IMR-90 (cell line): ENCODE measurements around the gene GRIK1. TPM values are rescaled to one million over a fixed set of nuclear protein-coding genes. Genes with fewer than 3 reads are reported as not detected.

Experiments
- ATAC-seq: fragments of 200-7000 bp; cut with Tn5 transposase; 2 replicates; pipeline ENCODE4 v1.9.1; 2020; ENCODE audit warnings: low read depth, mild to moderate bottlenecking, moderate library complexity
- BruUV-seq: library from RNA; stranded (reverse); fragments of 400-500 nt; replicated peaks from 2 replicates; lab custom pipeline; 2021; lab: Mats Ljungman, UMichigan
- CTCF ChIA-PET: fragments of 300-600 bp; formaldehyde crosslinking; extraction: SDS; loops from one replicate; lab custom pipeline; 2021; ENCODE audit warnings: antibody characterized with exemption; lab: Yijun Ruan, JAX
- POLR2A ChIA-PET: fragments of 300-600 bp; sonication (Branson Sonifier 250); formaldehyde crosslinking; loops from one replicate; lab custom pipeline; 2022; ENCODE audit warnings: antibody characterized with exemption; ENCODE audit not compliant: unreplicated experiment; lab: Charles Lee
- DNase-seq: peaks from one replicate; pipeline ENCODE4 v3.0.0; 2013
- H2AFZ ChIP-seq: replicated peaks from 2 replicates; pipeline ENCODE3; 2013; ENCODE audit warnings: low read length, mild to moderate bottlenecking; ENCODE audit not compliant: poor library complexity
- H2AK5ac ChIP-seq: 2 replicates; pipeline ENCODE4 v1.6.1; 2013; ENCODE audit warnings: low read depth, low read length, inconsistent platforms
- H2AK9ac ChIP-seq: replicated peaks from 2 replicates; pipeline ENCODE3; 2013; ENCODE audit warnings: mild to moderate bottlenecking, low read depth, low read length, moderate library complexity; ENCODE audit not compliant: poor library complexity
- H2BK120ac ChIP-seq: 2 replicates; pipeline ENCODE4 v1.6.1; 2013; ENCODE audit warnings: low read depth, low read length, inconsistent platforms
- H2BK15ac ChIP-seq: 3 replicates; pipeline ENCODE4 v1.6.1; 2013; ENCODE audit warnings: low read depth, low read length, inconsistent platforms
- H2BK20ac ChIP-seq: 2 replicates; pipeline ENCODE4 v1.6.1; 2013; ENCODE audit warnings: low read depth, mild to moderate bottlenecking, inconsistent platforms, low read length, moderate library complexity
- H2BK5ac ChIP-seq: 2 replicates; pipeline ENCODE4 v1.6.1; 2013; ENCODE audit warnings: mild to moderate bottlenecking, low read depth, low read length, inconsistent platforms; ENCODE audit not compliant: poor library complexity, severe bottlenecking
- H3K14ac ChIP-seq: replicated peaks from 2 replicates; pipeline ENCODE4 v1.6.1; 2013; ENCODE audit warnings: low read depth, low read length, inconsistent platforms
- H3K18ac ChIP-seq: 2 replicates; pipeline ENCODE4 v1.6.1; 2013; ENCODE audit warnings: low read depth, low read length, control low read depth
- H3K23ac ChIP-seq: 2 replicates; pipeline ENCODE4 v1.6.1; 2013; ENCODE audit warnings: low read depth, low read length, inconsistent platforms
- H3K27ac ChIP-seq: 2 replicates; pipeline ENCODE4 v1.5.1; 2013; ENCODE audit warnings: mild to moderate bottlenecking, control low read depth, low read length; ENCODE audit not compliant: insufficient read depth
- H3K27me3 ChIP-seq: 2 replicates; pipeline ENCODE4 v1.6.1; 2013; ENCODE audit warnings: low read length; ENCODE audit not compliant: control insufficient read depth, insufficient read depth
- H3K36me3 ChIP-seq: 2 replicates; pipeline ENCODE4 v1.6.1; 2013; ENCODE audit warnings: low read length, mixed read lengths; ENCODE audit not compliant: control insufficient read depth, insufficient read depth
- H3K4ac ChIP-seq: 2 replicates; pipeline ENCODE4 v1.6.1; 2013; ENCODE audit warnings: low read depth, low read length, inconsistent platforms
- H3K4me1 ChIP-seq: 2 replicates; pipeline ENCODE4 v1.6.1; 2013; ENCODE audit warnings: low read length, mixed read lengths; ENCODE audit not compliant: control insufficient read depth, insufficient read depth
- H3K4me2 ChIP-seq: 2 replicates; pipeline ENCODE4 v1.6.1; 2013; ENCODE audit warnings: low read depth, mild to moderate bottlenecking, control low read depth, low read length, moderate library complexity
- H3K4me3 ChIP-seq: 2 replicates; pipeline ENCODE4 v1.5.1; 2013; ENCODE audit warnings: low read depth, mild to moderate bottlenecking, control low read depth, low read length, moderate library complexity; ENCODE audit not compliant: insufficient read depth
- H3K56ac ChIP-seq: 2 replicates; pipeline ENCODE4 v1.6.1; 2013; ENCODE audit warnings: low read length, inconsistent platforms; ENCODE audit not compliant: insufficient read depth; ENCODE audit errors: extremely low read depth
- H3K79me1 ChIP-seq, 2 experiments: 2 replicates each; pipeline ENCODE4 v1.6.1; 2013; ENCODE audit warnings: low read length in 2 of 2, inconsistent platforms in 1 of 2, low read depth in 1 of 2
- H3K9ac ChIP-seq: 2 replicates; pipeline ENCODE4 v1.6.1; 2013; ENCODE audit warnings: low read depth, low read length, control low read depth
- H3K9me1 ChIP-seq: 2 replicates; pipeline ENCODE4 v1.6.1; 2013; ENCODE audit warnings: low read length, inconsistent platforms; ENCODE audit not compliant: insufficient read depth
- H3K9me3 ChIP-seq: 2 replicates; pipeline ENCODE4 v1.6.1; 2013; ENCODE audit warnings: low read length; ENCODE audit not compliant: control insufficient read depth, insufficient read depth
- H4K20me1 ChIP-seq: 2 replicates; pipeline ENCODE4 v1.6.1; 2013; ENCODE audit warnings: low read length, inconsistent platforms; ENCODE audit not compliant: insufficient read depth
- H4K5ac ChIP-seq: 2 replicates; pipeline ENCODE4 v1.6.1; 2013; ENCODE audit warnings: mild to moderate bottlenecking, low read depth, low read length, control low read depth
- H4K8ac ChIP-seq, 2 experiments: 2 replicates each; pipeline ENCODE4 v1.6.1; 2013; ENCODE audit warnings: low read depth in 2 of 2, low read length in 2 of 2, control low read depth in 1 of 2, inconsistent platforms in 1 of 2
- H4K91ac ChIP-seq: 2 replicates; pipeline ENCODE4 v1.6.1; 2013; ENCODE audit warnings: low read depth, low read length, inconsistent platforms; ENCODE audit not compliant: insufficient read depth
- CEBPB ChIP-seq: IDR thresholded peaks from 2 replicates; pipeline ENCODE4 v1.6.1; 2012; ENCODE audit warnings: low read depth, low read length, improper control_type of control experiment
- WGBS, 2 experiments: methylation state at CpG; one replicate each; pipeline versions ENCODE4 v1.1.5 to v1.1.7; 2013; ENCODE audit warnings: missing lambda C conversion rate in 2 of 2; ENCODE audit not compliant: insufficient read length in 1 of 2; ENCODE audit errors: extremely low coverage in 2 of 2; 5-methylcytosine and 5-hydroxymethylcytosine counted together
- dilution Hi-C: fragments of 300-500 bp; cut with HindIII; formaldehyde crosslinking; loops from one replicate; pipeline ENCODE4 v1.14.3; 2018; ENCODE audit warnings: low sequenced_read_pairs; ENCODE audit not compliant: unreplicated experiment
- in situ Hi-C: fragments of 300-500 bp; cut with MboI; formaldehyde crosslinking; loops from 3 replicates; pipeline ENCODE4 v1.14.3; 2019; ENCODE audit warnings: low sequenced_read_pairs, inconsistent platforms, mixed read lengths
- intact Hi-C: fragments of 100-400 bp; cut with micrococcal nuclease; formaldehyde crosslinking; loops from 2 replicates; pipeline ENCODE4 v1.10.0; 2022
- polyA plus RNA-seq, 3 experiments: library from polyadenylated mRNA; depleted of rRNA; stranded (reverse); fragments of >200 nt; gene quantifications; 2 replicates each; pipeline ENCODE4 v1.2.3, GENCODE V29; 2012; ENCODE audit warnings: low replicate concordance in 1 of 3
- total RNA-seq: library from RNA; depleted of rRNA; stranded (reverse); fragments of >200 nt; gene quantifications from 2 replicates; pipeline ENCODE4 v1.2.3, GENCODE V29; 2012

The GRIK1 gene
- total and polyA plus RNA-seq, 2 of the 4 experiments (the other 2 are of a cell fraction): not detected

- Histone ChIP-seq H4K20me1 (no peaks in the 10 kb centered on the region), H3K27me3 (no peaks in the 10 kb centered on the region; the same call in 1 of the 2 replicates), H2AK5ac (no peak overlapping the region), H3K36me3 (no peaks in the 10 kb centered on the region), H4K8ac (no peak overlapping the region), H2BK5ac (no peak overlapping the region), H2AFZ (no peak overlapping the region), H2BK15ac (no peak overlapping the region), H3K79me1 (no peaks in the 10 kb centered on the region), H3K9ac (no peak overlapping the region), H3K23ac (no peak overlapping the region), H4K91ac (no peak overlapping the region), H3K18ac (no peak overlapping the region), H2AK9ac (no peak overlapping the region), H3K4me1 (no peaks in the 10 kb centered on the region), H2BK20ac (no peak overlapping the region), H3K4me3 (no peak overlapping the region), H4K5ac (no peak overlapping the region), H2BK120ac (no peak overlapping the region), H3K56ac (no peak overlapping the region), H3K9me1 (no peaks in the 10 kb centered on the region), H3K4ac (no peak overlapping the region), H3K27ac (no peak overlapping the region), H3K9me3 (no peaks in the 10 kb centered on the region), H3K14ac (no peak overlapping the region), H3K4me2 (no peak overlapping the region)
- ChIA-PET CTCF (no interaction called here), POLR2A (interaction anchor here (0.7 kb wide), 1 partner anchor 358 kb away, joined by 3 read pairs; no protein-coding TSS in a partner anchor)
- dilution Hi-C loops: no loop called here
- intact Hi-C loops: no loop called here
- ATAC-seq (no peak), DNase-seq (no peak)
- in situ Hi-C loops: no loop called here
- no CpG with 5 or more reads among the region's 9 CpGs for WGBS, 2 experiments
- BruUV-seq: no TSS peak
- TF ChIP-seq CEBPB: no peak
These were observed 214.6 kb downstream of the GRIK1 start for GRCh38 chr21:29725025-29725736.
